KOPT-K1 (cell line): ENCODE data around the gene ZNF625.
"Not testable (repeated sequence)": the region's sequence is repeated elsewhere in the genome, so short reads cannot be mapped to it uniquely, and the experiment has no call there.

Experiments used
- H3K27ac ChIP-seq: fragments of 200-600 bp; sonication (generic); 2 replicates; pipeline ENCODE4 v1.5.1; 2016; ENCODE audit warnings: antibody characterized with exemption, mild to moderate bottlenecking, low read depth, low read length; ENCODE audit not compliant: poor library complexity, severe bottlenecking
- H3K36me3 ChIP-seq: fragments of 200-600 bp; sonication (generic); 2 replicates; pipeline ENCODE4 v1.5.1; 2017; ENCODE audit warnings: antibody characterized with exemption, mild to moderate bottlenecking, low read length, moderate library complexity; ENCODE audit not compliant: insufficient read depth
- H3K9me3 ChIP-seq: fragments of 200-600 bp; sonication (generic); 2 replicates; pipeline ENCODE4 v1.5.1; 2017; ENCODE audit warnings: antibody characterized with exemption, low read length, mild to moderate bottlenecking; ENCODE audit not compliant: insufficient read depth, poor library complexity, severe bottlenecking

ZNF625 gene

DNA sequence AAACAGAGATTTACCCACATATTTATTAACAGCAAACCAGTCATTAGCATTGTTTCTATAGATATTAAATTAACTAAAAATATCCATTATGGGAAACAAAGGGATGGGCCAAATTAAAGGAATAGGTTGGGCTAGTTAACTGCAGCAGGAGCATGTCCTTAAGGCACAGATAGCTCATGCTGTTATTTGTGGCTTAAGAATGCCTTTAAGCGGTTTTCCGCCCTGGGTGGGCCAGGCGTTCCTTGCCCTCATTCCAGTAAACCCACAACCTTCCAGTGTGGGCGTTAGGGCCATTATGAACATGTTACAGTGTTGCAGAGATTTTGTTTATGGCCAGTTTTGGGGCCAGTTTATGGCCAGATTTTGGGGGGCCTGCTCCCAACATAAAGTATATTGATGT is 52.6 kb downstream of the ZNF625 start:
- Histone ChIP-seq H3K36me3 (peaks cover 37% of the 10 kb centered on the region), H3K9me3 (peaks cover 42% of the 10 kb centered on the region)
- H3K27ac ChIP-seq, result not testable (repeated sequence)

DNA sequence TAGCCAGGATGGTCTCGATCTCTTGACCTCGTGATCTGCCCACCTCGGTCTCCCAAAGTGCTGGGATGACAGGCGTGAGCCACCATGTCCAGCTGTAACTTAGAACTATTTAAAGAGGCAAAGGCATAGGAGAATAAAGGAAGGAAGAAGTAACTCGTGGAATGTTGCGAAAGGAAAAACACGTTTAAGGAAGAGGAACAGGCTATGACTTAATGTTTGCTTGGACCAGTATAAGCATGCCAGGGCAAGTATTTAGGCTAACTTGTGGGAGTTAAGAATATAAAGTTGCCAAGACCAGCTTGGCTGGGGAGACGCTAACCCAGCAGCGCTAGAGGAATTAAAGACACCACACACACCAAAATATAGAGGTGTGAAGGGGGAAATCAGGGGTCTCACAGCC is 58.5 kb downstream of the ZNF625 start:
- Histone ChIP-seq H3K9me3 (peaks cover 40% of the 10 kb centered on the region), H3K27ac (no peak overlapping the region), H3K36me3 (peaks cover 62% of the 10 kb centered on the region)

DNA sequence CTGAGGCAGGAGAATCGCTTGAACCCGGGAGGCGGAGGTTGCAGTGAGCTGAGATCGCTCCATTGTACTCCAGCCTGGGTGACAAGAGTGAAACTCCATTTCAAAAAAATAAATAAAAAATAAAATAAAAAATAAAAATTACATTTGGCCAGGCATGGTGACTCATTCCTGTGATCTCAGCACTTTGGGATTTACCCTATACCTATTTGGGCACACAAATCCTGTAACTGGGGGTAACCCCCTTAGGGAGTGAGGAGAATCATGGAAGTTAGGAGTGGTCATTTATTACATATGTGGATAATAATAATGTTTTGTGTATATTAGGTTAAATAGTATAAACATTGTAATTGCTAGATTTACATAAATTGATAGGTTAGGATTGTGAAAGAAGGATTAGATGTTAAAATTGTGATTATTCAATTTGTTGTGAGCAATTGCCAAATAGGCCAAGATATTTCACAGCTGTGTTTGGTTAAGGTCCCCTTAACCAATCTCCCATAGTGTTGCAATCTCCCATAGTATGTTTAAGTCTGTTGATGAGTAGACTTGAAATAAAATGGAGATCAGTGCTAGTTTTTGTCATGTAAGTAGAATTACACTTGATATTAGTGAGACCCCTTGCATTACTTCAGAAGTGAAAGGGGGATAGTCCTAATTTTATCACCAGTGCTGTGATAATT is 61.3 kb downstream of the ZNF625 start:
- Histone ChIP-seq H3K36me3 (peaks cover 61% of the 10 kb centered on the region), H3K9me3 (peaks cover 32% of the 10 kb centered on the region), H3K27ac (no peak overlapping the region)
